GM12878 (cell line): ENCODE measurements around the gene MAP3K4. TPM values are rescaled to one million over a fixed set of nuclear protein-coding genes. Genes with fewer than 3 reads are reported as not detected.

Experiments used
- ATAC-seq: fragments of 200-7000 bp; cut with Tn5 transposase; 3 replicates; pipeline ENCODE4 v1.9.1; 2020; ENCODE audit warnings: mild to moderate bottlenecking, moderate library complexity
- BruUV-seq: library from RNA; stranded (reverse); fragments of 400-500 nt; replicated peaks from 2 replicates; lab custom pipeline; 2021; lab: Mats Ljungman, UMichigan
- CTCF ChIA-PET: fragments of 300-600 bp; sonication (Branson Sonifier 250); formaldehyde crosslinking; extraction: SDS; loops from one replicate; lab custom pipeline; 2021; ENCODE audit warnings: inconsistent platforms; lab: Yijun Ruan, JAX
- POLR2A ChIA-PET: fragments of 350-600 bp; formaldehyde crosslinking; extraction: SDS; loops from one replicate; lab custom pipeline; 2021; ENCODE audit warnings: inconsistent platforms; lab: Charles Lee
- RAD21 ChIA-PET: fragments of 300-600 bp; sonication (Branson Sonifier 250); formaldehyde crosslinking; loops from one replicate; lab custom pipeline; 2023; ENCODE audit warnings: antibody characterized with exemption; ENCODE audit not compliant: unreplicated experiment; lab: Charles Lee
- SMC1A ChIA-PET: fragments of 300-600 bp; sonication (Branson Sonifier 250); formaldehyde crosslinking; loops from one replicate; lab custom pipeline; 2023; ENCODE audit not compliant: unreplicated experiment, uncharacterized antibody; lab: Charles Lee
- DNase-seq: peaks from one replicate; pipeline ENCODE4 v3.0.0-alpha.2; 2011; ENCODE audit warnings: low read depth, low spot score
- FAIRE-seq: peaks from 3 replicates; lab custom pipeline; 2011; peaks lifted over from hg19 to GRCh38; lab: Jason Lieb, UNC
- H2AFZ ChIP-seq: 2 replicates; pipeline ENCODE4 v1.6.0; 2011; ENCODE audit warnings: low read depth, low read length, control low read depth; ENCODE audit not compliant: control insufficient read depth
- H3K27ac ChIP-seq: 2 replicates; pipeline ENCODE4 v1.5.1; 2011; ENCODE audit warnings: control low read depth; ENCODE audit not compliant: control insufficient read depth, insufficient read depth
- H3K27me3 ChIP-seq, 2 experiments: replicated peaks in 1 of 2; 2 replicates each; pipeline versions ENCODE4 v1.6.0 to v1.6.1; 2011; ENCODE audit warnings: low read length in 1 of 2; ENCODE audit not compliant: control insufficient read depth in 2 of 2, insufficient read depth in 2 of 2
- H3K36me3 ChIP-seq, 2 experiments: 2 replicates each; pipeline ENCODE4 v1.5.1; 2011; ENCODE audit warnings: low read length in 1 of 2; ENCODE audit not compliant: control insufficient read depth in 2 of 2, insufficient read depth in 2 of 2
- H3K4me1 ChIP-seq: 2 replicates; pipeline ENCODE4 v1.6.1; 2011; ENCODE audit warnings: mild to moderate bottlenecking, low read length, moderate library complexity, mixed read lengths; ENCODE audit not compliant: control insufficient read depth, insufficient read depth
- H3K4me2 ChIP-seq: 2 replicates; pipeline ENCODE4 v1.6.0; 2011; ENCODE audit warnings: control low read depth; ENCODE audit not compliant: control insufficient read depth, insufficient read depth
- H3K4me3 ChIP-seq: fragments of 200-600 bp; sonication (generic); 2 replicates; pipeline ENCODE4 v1.5.1; 2016
- H3K79me2 ChIP-seq: 2 replicates; pipeline ENCODE4 v1.6.0; 2011; ENCODE audit warnings: low read length; ENCODE audit not compliant: control insufficient read depth, insufficient read depth
- H3K9ac ChIP-seq: 2 replicates; pipeline ENCODE4 v1.8.0; 2011; ENCODE audit warnings: low read length, control low read depth, mixed read lengths; ENCODE audit not compliant: control insufficient read depth, insufficient read depth
- H3K9me3 ChIP-seq: replicated peaks from 3 replicates; pipeline ENCODE4 v1.5.1; 2011; ENCODE audit warnings: mild to moderate bottlenecking, low read length; ENCODE audit not compliant: control insufficient read depth, insufficient read depth
- H4K20me1 ChIP-seq: 2 replicates; pipeline ENCODE4 v1.6.0; 2011; ENCODE audit not compliant: control insufficient read depth, insufficient read depth
- CBX3 ChIP-seq: fragments of 200-600 bp; sonication (generic); IDR thresholded peaks from 2 replicates; pipeline ENCODE4 v1.6.1; 2016; ENCODE audit warnings: low read depth, borderline replicate concordance
- GATAD2B ChIP-seq: fragments of 450-650 bp; conservative IDR thresholded peaks from 2 replicates; pipeline ENCODE4 v1.6.1; 2017; ENCODE audit warnings: low read depth, mild to moderate bottlenecking, moderate library complexity
- IKZF1 ChIP-seq: fragments of 450-650 bp; conservative IDR thresholded peaks from 2 replicates; pipeline ENCODE4 v1.6.1; 2017; ENCODE audit warnings: antibody characterized with exemption, mild to moderate bottlenecking
- KAT2A ChIP-seq: conservative IDR thresholded peaks from 2 replicates; pipeline ENCODE4 v1.6.1; 2011; ENCODE audit warnings: low read depth, low read length; ENCODE audit not compliant: control insufficient read depth
- RBBP5 ChIP-seq: fragments of 200-600 bp; sonication (generic); conservative IDR thresholded peaks from 2 replicates; pipeline ENCODE4 v1.6.1; 2016
- TCF7 ChIP-seq: IDR thresholded peaks from 2 replicates; pipeline ENCODE4 v1.6.1; 2014; ENCODE audit warnings: antibody characterized with exemption, borderline replicate concordance
- ZZZ3 ChIP-seq: IDR thresholded peaks from 2 replicates; pipeline ENCODE4 v1.6.1; 2011; ENCODE audit warnings: low read depth; ENCODE audit not compliant: control insufficient read depth, insufficient read length
- WGBS: methylation state at CpG from one replicate; pipeline ENCODE4 v1.1.6; 2016; ENCODE audit warnings: low lambda C conversion rate; ENCODE audit not compliant: insufficient replicate concordance, insufficient coverage; ENCODE audit errors: missing lambda C conversion rate; 5-methylcytosine and 5-hydroxymethylcytosine counted together
- in situ Hi-C: fragments of 300-500 bp; cut with MboI; formaldehyde crosslinking; loops from 9 replicates; pipeline ENCODE4 v1.14.3; 2018; ENCODE audit warnings: mixed read lengths
- intact Hi-C: fragments of 100-400 bp; cut with micrococcal nuclease; formaldehyde crosslinking; loops from one replicate; pipeline ENCODE4 v1.14.2; 2022; ENCODE audit not compliant: unreplicated experiment
- polyA plus RNA-seq, 11 experiments: library from polyadenylated mRNA; depleted of rRNA in 4 of 11; unstranded in 6 of 11; stranded (reverse) in 5 of 11; fragments of >200 nt; fragmentation: Nextera tagmentation in 4 of 11; fragmentation: Illumina TruSeq in 1 of 11; extraction: Ambion mirVana in 4 of 11; extraction: Trizol in 1 of 11; gene quantifications; 1 replicate in 1 of 11; 2 replicates in 10 of 11; pipeline versions ENCODE4 v1.2.1 to v1.2.3, GENCODE V29; 2011 to 2016; ENCODE audit warnings: inconsistent platforms in 2 of 11, missing spikeins in 2 of 11, low read depth in 1 of 11
- total RNA-seq, 4 experiments: library from RNA; depleted of rRNA in 3 of 4; stranded (reverse); fragments of >200 nt in 3 of 4; fragmentation: Illumina TruSeq in 1 of 4; extraction: Trizol in 1 of 4; gene quantifications; 2 replicates each; pipeline versions ENCODE4 v1.2.1 to v1.2.3, GENCODE V29; 2013 to 2021
- TF ChIP-seq, protein P1 (sequence below): fragments of 450-650 bp; IDR thresholded peaks from 2 replicates; pipeline ENCODE4 v1.6.1; 2017; ENCODE audit warnings: mild to moderate bottlenecking, low read depth, inconsistent platforms; ENCODE audit not compliant: poor library complexity, severe bottlenecking
- TF ChIP-seq, protein P2 (sequence below): IDR thresholded peaks from 2 replicates; pipeline ENCODE4 v1.6.1; 2011; ENCODE audit warnings: low read depth, low read length, improper control_type of control experiment, borderline replicate concordance
- TF ChIP-seq, protein P3 (sequence below), 3 experiments: IDR thresholded peaks in 2 of 3; conservative IDR thresholded peaks in 1 of 3; 2 replicates each; pipeline ENCODE4 v1.5.1; 2011; ENCODE audit warnings: low read depth in 3 of 3, low read length in 3 of 3, mild to moderate bottlenecking in 3 of 3, control low read depth in 2 of 3, moderate library complexity in 2 of 3, inconsistent platforms in 1 of 3, mixed read lengths in 1 of 3; ENCODE audit not compliant: control insufficient read depth in 2 of 3, insufficient read depth in 1 of 3; ENCODE audit errors: extremely low read depth in 1 of 3
- TF ChIP-seq, protein P4 (sequence below): fragments of 450-650 bp; formaldehyde crosslinking; IDR thresholded peaks from 2 replicates; pipeline ENCODE4 v1.4.0; 2020; ENCODE audit warnings: mild to moderate bottlenecking, moderate library complexity
- TF ChIP-seq, protein P5 (sequence below): fragments of 450-650 bp; IDR thresholded peaks from 2 replicates; pipeline ENCODE4 v1.6.1; 2016; ENCODE audit warnings: mild to moderate bottlenecking

Gene MAP3K4
- total and polyA plus RNA-seq, 10 of the 15 experiments (the other 5 are each of a cell fraction or from before 2014, with no cell fraction given), result 14.0 to 44.5 (median 23.1) TPM

DNA sequence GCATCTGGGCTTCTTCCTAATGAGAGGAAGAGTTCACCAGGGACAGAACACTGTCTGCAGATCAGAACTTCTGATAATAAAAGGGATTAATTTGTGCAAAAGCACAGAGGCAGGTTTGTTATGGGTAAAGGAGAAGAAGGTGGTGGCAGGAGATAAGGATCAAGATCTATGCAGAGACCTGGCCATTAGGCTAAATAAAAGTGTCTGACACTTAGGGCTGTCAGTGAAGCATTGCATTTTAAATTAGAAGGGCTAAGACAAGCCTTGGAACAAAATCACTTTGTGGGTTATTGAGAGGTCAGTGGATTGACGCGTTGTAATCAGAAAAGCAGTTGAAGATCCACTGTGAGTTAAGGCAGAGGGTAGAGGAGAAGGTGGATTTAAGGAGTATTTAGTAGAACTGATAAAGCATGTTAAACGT is 76.8 kb downstream of the MAP3K4 start (continued):
- no peak for TF ChIP-seq GATAD2B
- TF ChIP-seq TCF7, result no peak
- TF ChIP-seq KAT2A, result no peak
- TF ChIP-seq, protein P1, sequence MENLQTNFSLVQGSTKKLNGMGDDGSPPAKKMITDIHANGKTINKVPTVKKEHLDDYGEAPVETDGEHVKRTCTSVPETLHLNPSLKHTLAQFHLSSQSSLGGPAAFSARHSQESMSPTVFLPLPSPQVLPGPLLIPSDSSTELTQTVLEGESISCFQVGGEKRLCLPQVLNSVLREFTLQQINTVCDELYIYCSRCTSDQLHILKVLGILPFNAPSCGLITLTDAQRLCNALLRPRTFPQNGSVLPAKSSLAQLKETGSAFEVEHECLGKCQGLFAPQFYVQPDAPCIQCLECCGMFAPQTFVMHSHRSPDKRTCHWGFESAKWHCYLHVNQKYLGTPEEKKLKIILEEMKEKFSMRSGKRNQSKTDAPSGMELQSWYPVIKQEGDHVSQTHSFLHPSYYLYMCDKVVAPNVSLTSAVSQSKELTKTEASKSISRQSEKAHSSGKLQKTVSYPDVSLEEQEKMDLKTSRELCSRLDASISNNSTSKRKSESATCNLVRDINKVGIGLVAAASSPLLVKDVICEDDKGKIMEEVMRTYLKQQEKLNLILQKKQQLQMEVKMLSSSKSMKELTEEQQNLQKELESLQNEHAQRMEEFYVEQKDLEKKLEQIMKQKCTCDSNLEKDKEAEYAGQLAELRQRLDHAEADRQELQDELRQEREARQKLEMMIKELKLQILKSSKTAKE, result no peak
- TF ChIP-seq, protein P2, sequence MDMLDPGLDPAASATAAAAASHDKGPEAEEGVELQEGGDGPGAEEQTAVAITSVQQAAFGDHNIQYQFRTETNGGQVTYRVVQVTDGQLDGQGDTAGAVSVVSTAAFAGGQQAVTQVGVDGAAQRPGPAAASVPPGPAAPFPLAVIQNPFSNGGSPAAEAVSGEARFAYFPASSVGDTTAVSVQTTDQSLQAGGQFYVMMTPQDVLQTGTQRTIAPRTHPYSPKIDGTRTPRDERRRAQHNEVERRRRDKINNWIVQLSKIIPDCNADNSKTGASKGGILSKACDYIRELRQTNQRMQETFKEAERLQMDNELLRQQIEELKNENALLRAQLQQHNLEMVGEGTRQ, result no peak
- TF ChIP-seq, protein P3, sequence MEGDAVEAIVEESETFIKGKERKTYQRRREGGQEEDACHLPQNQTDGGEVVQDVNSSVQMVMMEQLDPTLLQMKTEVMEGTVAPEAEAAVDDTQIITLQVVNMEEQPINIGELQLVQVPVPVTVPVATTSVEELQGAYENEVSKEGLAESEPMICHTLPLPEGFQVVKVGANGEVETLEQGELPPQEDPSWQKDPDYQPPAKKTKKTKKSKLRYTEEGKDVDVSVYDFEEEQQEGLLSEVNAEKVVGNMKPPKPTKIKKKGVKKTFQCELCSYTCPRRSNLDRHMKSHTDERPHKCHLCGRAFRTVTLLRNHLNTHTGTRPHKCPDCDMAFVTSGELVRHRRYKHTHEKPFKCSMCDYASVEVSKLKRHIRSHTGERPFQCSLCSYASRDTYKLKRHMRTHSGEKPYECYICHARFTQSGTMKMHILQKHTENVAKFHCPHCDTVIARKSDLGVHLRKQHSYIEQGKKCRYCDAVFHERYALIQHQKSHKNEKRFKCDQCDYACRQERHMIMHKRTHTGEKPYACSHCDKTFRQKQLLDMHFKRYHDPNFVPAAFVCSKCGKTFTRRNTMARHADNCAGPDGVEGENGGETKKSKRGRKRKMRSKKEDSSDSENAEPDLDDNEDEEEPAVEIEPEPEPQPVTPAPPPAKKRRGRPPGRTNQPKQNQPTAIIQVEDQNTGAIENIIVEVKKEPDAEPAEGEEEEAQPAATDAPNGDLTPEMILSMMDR (IDR thresholded peaks at IDR 0.05 in 2 of 3, conservative IDR thresholded peaks at IDR 0.05 in 1 of 3; ENCODE audit: control insufficient read depth in 2 of 3, extremely low read depth in 1 of 3, insufficient read depth in 1 of 3, low read depth in 3 of 3, low read length in 3 of 3), result no peak

DNA sequence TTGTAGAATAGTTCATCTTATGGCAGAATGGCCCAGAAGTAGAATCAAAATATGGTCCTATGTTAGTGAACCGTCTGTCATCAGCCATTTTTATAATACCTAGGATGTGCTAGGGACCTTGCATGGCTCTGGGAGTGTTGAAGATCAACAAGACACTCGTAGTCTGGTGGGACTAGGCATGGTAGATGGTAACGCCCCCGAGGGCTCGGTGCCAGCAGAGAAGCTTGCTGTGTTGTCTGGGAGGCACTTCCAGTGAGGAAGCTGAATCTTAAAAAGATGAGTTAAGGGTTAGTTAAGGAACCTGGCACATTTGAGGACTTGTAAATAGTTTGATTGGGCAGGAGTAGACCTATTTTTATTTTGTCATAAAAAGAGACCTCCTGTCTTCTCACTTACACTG is 82.4 kb downstream of the MAP3K4 start:
- FAIRE-seq (no peak), ATAC-seq (no peak), DNase-seq (no peak)
- in situ Hi-C loops (no loop called here), intact Hi-C loops (no loop called here)
- H3K9me3 ChIP-seq, result no peaks in the 10 kb centered on the region
- CTCF ChIA-PET, result no interaction called here
- no peaks in the 10 kb centered on the region for H4K20me1 ChIP-seq
- SMC1A ChIA-PET, result no interaction called here
- BruUV-seq, result no TSS peak
- no peak overlapping the region for H3K4me3 ChIP-seq
- no peaks in the 10 kb centered on the region; the same call in 1 of the 2 replicates for H3K4me1 ChIP-seq
- no peak overlapping the region for H3K9ac ChIP-seq
- H3K36me3 ChIP-seq, result peaks cover 2 to 17% of the 10 kb centered on the region in 2 experiments
- H3K4me2 ChIP-seq, result no peak overlapping the region
- RAD21 ChIA-PET, result no interaction called here
- POLR2A ChIA-PET, result no interaction called here
- H3K27me3 ChIP-seq, result no peaks in the 10 kb centered on the region
- H2AFZ ChIP-seq, result no peak overlapping the region
- no peaks in the 10 kb centered on the region for H3K79me2 ChIP-seq
- no peak overlapping the region for H3K27ac ChIP-seq
- 87% methylated on average over 5 of the region's 5 CpGs for WGBS
- TF ChIP-seq ZZZ3 (no peak), CBX3 (no peak), RBBP5 (no peak), IKZF1 (no peak)
- TF ChIP-seq, protein P4, sequence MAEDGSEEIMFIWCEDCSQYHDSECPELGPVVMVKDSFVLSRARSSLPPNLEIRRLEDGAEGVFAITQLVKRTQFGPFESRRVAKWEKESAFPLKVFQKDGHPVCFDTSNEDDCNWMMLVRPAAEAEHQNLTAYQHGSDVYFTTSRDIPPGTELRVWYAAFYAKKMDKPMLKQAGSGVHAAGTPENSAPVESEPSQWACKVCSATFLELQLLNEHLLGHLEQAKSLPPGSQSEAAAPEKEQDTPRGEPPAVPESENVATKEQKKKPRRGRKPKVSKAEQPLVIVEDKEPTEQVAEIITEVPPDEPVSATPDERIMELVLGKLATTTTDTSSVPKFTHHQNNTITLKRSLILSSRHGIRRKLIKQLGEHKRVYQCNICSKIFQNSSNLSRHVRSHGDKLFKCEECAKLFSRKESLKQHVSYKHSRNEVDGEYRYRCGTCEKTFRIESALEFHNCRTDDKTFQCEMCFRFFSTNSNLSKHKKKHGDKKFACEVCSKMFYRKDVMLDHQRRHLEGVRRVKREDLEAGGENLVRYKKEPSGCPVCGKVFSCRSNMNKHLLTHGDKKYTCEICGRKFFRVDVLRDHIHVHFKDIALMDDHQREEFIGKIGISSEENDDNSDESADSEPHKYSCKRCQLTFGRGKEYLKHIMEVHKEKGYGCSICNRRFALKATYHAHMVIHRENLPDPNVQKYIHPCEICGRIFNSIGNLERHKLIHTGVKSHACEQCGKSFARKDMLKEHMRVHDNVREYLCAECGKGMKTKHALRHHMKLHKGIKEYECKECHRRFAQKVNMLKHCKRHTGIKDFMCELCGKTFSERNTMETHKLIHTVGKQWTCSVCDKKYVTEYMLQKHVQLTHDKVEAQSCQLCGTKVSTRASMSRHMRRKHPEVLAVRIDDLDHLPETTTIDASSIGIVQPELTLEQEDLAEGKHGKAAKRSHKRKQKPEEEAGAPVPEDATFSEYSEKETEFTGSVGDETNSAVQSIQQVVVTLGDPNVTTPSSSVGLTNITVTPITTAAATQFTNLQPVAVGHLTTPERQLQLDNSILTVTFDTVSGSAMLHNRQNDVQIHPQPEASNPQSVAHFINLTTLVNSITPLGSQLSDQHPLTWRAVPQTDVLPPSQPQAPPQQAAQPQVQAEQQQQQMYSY (CRISPR knock-in tag), result no peak
- TF ChIP-seq, protein P5, sequence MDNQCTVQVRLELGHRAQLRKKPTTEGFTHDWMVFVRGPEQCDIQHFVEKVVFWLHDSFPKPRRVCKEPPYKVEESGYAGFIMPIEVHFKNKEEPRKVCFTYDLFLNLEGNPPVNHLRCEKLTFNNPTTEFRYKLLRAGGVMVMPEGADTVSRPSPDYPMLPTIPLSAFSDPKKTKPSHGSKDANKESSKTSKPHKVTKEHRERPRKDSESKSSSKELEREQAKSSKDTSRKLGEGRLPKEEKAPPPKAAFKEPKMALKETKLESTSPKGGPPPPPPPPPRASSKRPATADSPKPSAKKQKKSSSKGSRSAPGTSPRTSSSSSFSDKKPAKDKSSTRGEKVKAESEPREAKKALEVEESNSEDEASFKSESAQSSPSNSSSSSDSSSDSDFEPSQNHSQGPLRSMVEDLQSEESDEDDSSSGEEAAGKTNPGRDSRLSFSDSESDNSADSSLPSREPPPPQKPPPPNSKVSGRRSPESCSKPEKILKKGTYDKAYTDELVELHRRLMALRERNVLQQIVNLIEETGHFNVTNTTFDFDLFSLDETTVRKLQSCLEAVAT, result no peak
